Activated CD8-positive, alpha-beta memory T cell treated with anti-CD3 and anti-CD28 coated beads for 24 hours (primary cell): ENCODE results near the gene EXOC6.

Source experiments
- DNase-seq: peaks from one replicate; pipeline ENCODE4 v3.0.0-alpha.2; 2020

Gene EXOC6

GRCh38 chr10:92834986-92835385, 13.3 kb upstream of the EXOC6 start:
- no peak for DNase-seq

GRCh38 chr10:92837456-92837855, 10.9 kb upstream of the EXOC6 start:
- DNase-seq = no peak

- DNase-seq = peak; percentile 73
These were observed 8.9 kb upstream of the EXOC6 start for GRCh38 chr10:92839191-92840085.

- DNase-seq = no peak
These were observed 3.6 kb upstream of the EXOC6 start for GRCh38 chr10:92844746-92845145.

- DNase-seq = no peak
These were observed 2.4 kb upstream of the EXOC6 start for GRCh38 chr10:92845921-92846320.

- DNase-seq = no peak
These were observed 2.0 kb upstream of the EXOC6 start for GRCh38 chr10:92846344-92846743.

GRCh38 chr10:92846854-92847201, 1.5 kb upstream of the EXOC6 start:
- DNase-seq = no peak

GRCh38 chr10:92847202-92847864, 987 bp upstream of the EXOC6 start:
- no peak for DNase-seq

- DNase-seq = no peak
These were observed 281 bp upstream of the EXOC6 start for GRCh38 chr10:92848037-92848440.

GRCh38 chr10:92849234-92849525, 860 bp downstream of the EXOC6 start:
- DNase-seq = no peak

- no peak for DNase-seq
These were observed 1.3 kb downstream of the EXOC6 start for GRCh38 chr10:92849576-92850090.

- DNase-seq = no peak
These were observed 1.9 kb downstream of the EXOC6 start for GRCh38 chr10:92850185-92850584.

- DNase-seq = no peak
These were observed 2.7 kb downstream of the EXOC6 start for GRCh38 chr10:92851003-92851402.

- DNase-seq = no peak
These were observed 7.2 kb downstream of the EXOC6 start for GRCh38 chr10:92855560-92855959.

- DNase-seq = no peak
These were observed 9.7 kb downstream of the EXOC6 start for GRCh38 chr10:92857904-92858514.

- no peak for DNase-seq
These were observed 18.9 kb downstream of the EXOC6 start for GRCh38 chr10:92867235-92867634.

- no peak for DNase-seq
These were observed 19.7 kb downstream of the EXOC6 start for GRCh38 chr10:92868036-92868435.

GRCh38 chr10:92868557-92868956, 20.2 kb downstream of the EXOC6 start:
- no peak for DNase-seq

GRCh38 chr10:92873029-92873428, 24.7 kb downstream of the EXOC6 start:
- no peak for DNase-seq

- no peak for DNase-seq
These were observed 28.3 kb downstream of the EXOC6 start for GRCh38 chr10:92876509-92877036.

- DNase-seq = no peak
These were observed 32.0 kb downstream of the EXOC6 start for GRCh38 chr10:92880233-92880861.

- no peak for DNase-seq
These were observed 32.6 kb downstream of the EXOC6 start for GRCh38 chr10:92880917-92881316.

GRCh38 chr10:92886334-92886961, 38.1 kb downstream of the EXOC6 start:
- DNase-seq = no peak
